Measurements from ENCODE around the gene CWC22. TPM values are rescaled to one million over a fixed set of nuclear protein-coding genes. Genes with fewer than 3 reads are reported as not detected.
"Not testable (repeated sequence)": the region's sequence is repeated elsewhere in the genome, so short reads cannot be mapped to it uniquely, and the experiment has no call there.

The CWC22 gene
- total RNA-seq, 1 donor from 2014 or later = 17.2 TPM

DNA sequence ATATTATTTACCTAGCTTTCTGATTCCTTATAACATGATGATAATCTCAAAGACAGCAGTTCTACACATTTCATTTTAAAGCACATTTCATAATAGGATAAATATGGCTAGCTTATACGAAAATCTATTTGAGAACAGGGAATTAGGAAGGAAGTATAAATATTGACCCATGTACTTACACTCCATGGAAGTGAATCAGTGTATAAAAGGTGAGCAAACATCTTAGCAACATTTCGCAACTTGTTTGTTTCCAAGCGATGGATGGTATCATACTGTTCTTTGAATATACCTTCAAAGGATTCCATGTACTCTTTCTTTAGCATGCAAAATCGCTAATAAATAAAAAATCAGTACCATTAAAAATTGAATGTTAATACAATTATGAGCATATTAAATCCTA is 53.1 kb downstream of the CWC22 start:
- DNase-seq (ENCODE audit: extremely low read depth, low read depth, low spot score) = no peak

DNA sequence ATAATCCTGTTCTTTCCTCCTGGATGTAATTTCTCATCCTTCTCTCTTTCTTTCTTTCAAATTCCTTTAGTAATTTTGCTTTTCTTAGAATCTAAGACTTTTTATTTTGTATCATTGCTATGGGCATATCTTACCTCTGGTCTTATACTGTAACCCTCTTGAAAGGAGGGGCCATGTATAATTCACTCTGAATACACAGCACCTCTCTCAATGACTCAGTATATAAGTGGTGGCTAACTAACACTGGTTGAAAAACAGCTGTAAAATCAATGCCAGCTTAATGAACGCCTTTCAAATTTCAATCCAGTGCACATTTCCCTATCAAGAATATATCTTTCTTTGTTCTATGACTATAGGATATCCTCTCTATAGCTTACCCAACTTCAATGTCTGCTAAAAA is 53.7 kb downstream of the CWC22 start:
- no peak for DNase-seq (ENCODE audit: extremely low read depth, low read depth, low spot score)

DNA sequence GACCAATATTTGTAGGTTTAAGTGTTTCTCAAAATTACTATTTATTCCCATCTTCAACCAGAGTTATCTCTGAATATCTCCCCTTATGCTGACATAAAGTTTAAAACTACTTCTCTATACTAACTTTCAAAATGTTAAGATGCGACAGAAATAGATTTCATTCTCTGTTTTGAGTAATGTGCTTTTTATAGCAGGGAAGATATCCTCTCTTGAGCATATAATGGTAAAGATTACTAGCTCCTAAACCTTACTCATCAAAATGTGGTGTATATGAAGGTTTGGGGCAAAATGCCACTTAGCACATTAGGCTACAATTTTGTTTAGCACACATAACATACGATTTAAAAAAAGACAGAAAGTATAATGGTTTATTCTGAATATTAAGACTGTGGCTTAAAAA is 54.4 kb downstream of the CWC22 start:
- no peak for DNase-seq (ENCODE audit: extremely low read depth, low read depth, low spot score)

- DNase-seq (ENCODE audit: extremely low read depth, low read depth, low spot score) = no peak
Measured at GRCh38 chr2:179951680-179952079, 55.4 kb downstream of the CWC22 start.

DNA sequence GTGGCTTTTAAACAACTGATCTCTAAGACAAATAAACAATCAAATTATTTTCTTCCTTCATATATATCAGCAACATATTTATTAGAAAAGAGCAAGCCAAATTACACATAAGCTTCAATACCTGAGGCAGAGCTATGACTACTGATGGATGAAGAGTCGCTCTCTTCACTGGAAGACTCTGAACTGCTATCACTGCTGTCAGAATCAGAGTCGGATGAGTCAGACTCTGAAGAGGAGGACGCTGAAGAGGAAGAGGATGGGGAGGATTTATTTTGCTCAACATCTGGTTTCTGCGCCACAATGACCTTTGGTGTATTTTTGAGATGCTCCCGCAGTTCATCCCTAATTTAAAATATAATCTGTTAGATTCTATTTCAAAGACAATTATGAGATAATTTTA is 56.7 kb downstream of the CWC22 start:
- DNase-seq (ENCODE audit: extremely low read depth, low read depth, low spot score) = no peak

- no peak for DNase-seq (ENCODE audit: extremely low read depth, low read depth, low spot score)
Measured at GRCh38 chr2:179949438-179949837, 57.7 kb downstream of the CWC22 start.

DNA sequence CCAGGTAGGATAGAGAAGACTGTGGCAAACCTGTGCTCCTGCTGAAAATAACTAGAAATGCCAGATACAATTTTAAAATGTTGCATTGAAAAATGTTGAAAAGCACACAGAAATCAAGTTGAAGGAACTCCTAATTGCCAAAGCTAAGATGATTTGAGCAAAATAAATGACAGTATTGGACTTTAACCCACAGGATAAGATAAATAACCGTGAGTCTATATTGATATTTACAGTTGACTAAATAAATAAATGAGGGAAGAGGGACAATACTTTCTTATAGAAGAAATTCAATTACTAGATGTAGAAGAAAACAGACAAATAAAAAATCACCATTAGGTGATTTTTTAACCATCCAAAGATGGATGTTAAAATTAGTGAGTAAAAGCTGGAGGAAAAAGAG is 59.0 kb downstream of the CWC22 start:
- no peak for DNase-seq (ENCODE audit: extremely low read depth, low read depth, low spot score)

- no peak for DNase-seq (ENCODE audit: extremely low read depth, low read depth, low spot score)
Measured at GRCh38 chr2:179946810-179947615, 60.1 kb downstream of the CWC22 start.

DNA sequence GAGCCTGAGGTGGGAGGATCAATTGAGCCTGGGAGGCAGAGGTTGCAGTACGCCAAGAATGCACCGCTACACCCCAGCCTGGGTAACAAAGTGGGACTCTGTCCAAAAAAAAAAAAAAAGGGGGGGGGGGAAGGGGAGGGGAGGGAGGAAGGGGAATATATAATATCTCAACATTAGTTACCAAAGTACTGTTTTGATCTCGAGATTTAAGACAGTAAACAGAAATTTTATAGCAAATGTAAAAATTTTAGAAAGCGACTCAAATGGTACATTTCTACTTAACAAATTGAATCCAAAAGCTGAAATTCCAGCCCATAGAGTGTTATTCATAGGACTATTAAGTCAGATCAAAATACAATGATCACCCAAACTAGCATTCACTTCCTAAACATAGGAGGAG is 60.8 kb downstream of the CWC22 start:
- no peak for DNase-seq (ENCODE audit: extremely low read depth, low read depth, low spot score)

DNA sequence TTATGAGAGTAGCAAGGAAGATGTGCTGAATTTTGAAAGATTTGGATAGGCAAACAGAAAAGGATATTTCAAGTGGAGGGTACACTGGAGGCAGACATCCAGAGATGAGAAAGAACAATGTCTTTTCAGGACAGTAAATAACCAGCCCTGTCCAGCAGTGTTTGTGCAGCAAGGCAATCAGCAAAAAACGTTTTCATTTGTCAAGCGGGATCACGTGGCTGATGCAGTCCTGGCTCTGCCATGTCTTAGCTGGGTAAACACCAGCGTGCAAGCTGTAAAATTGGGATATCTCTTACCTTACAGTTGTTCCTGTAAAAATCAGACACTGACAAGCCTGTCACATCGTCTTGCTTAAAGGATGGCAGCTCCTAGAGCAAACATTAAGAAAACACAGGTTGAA is 67.8 kb downstream of the CWC22 start:
- no peak for DNase-seq (ENCODE audit: extremely low read depth, low read depth, low spot score)

DNA sequence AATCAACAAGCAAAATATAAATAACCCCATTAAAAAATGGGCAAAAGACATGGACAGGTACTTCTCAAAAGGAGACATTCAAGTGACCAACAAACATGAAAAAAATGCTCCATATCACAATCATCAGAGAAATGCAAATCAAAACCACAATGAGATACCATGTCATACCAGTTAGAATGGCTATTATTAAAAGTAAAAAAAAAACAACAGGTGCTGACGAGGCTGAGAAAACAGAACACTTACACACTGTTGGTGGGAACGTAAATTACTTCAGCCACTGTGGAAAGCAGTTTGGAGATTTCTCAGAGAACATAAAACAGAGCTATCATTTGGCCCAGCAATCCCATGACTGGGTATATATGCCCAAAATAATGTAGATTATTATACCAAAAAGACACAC is 69.1 kb downstream of the CWC22 start:
- no peak for DNase-seq (ENCODE audit: extremely low read depth, low read depth, low spot score)

DNA sequence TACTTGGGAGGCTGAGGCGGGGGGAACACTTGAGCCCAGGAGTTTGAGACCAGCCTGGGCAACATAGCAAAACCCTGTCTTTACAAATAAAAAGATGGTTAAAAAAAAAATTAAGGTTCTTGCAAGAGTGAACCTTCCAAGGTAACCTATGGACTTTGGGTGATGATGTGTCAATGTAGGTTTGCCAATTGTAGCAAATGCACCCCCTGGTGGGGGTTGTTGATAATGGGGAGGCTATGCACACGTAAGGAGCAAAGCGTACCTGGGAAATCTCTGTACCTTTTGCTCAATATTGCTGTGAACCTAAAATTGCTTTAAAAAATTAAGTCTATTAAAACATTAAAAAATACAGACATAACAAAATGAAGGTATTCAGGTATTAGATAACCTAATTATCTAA is 70.4 kb downstream of the CWC22 start:
- no peak for DNase-seq (ENCODE audit: extremely low read depth, low read depth, low spot score)

DNA sequence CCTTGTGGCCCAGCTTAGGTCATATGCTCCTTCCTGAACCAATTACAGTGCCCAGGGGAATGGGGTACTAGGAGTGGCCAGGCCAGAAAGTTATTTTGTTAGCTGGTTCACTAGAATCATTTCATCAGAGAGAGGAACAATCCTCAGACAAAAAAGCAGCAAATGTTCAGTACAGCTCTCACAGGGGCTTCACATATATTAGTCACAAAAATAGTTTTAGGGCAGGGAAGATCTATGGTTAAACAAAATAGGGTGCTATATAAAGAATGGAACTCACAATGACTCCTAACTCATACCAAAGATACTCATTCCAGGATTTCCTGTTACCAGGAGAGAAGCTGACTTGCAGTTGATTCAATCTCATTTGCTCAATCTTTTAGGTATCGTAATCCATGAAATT is 71.0 kb downstream of the CWC22 start:
- no peak for DNase-seq (ENCODE audit: extremely low read depth, low read depth, low spot score)

GRCh38 chr2:179932786-179933185 is 74.3 kb downstream of the CWC22 start:
- no peak for DNase-seq (ENCODE audit: extremely low read depth, low read depth, low spot score)

DNA sequence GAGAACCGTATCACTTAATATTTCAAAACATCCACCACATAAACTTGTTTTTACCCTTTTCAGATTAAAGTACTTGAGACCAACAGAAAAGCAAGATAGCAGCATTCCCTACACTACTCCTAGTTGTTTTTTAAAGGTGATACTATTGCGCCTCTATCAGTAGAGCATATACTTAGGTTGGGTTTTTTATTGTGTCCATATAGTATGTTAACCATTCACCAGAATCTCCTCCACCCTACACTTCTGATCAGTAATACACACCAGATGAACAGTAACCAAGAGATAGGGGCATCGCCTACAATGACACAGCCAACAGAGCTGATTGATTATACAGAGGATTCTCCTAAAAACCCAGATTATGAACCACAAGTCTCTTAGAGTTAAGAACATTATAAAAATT is 75.6 kb downstream of the CWC22 start:
- no peak for DNase-seq (ENCODE audit: extremely low read depth, low read depth, low spot score)

DNA sequence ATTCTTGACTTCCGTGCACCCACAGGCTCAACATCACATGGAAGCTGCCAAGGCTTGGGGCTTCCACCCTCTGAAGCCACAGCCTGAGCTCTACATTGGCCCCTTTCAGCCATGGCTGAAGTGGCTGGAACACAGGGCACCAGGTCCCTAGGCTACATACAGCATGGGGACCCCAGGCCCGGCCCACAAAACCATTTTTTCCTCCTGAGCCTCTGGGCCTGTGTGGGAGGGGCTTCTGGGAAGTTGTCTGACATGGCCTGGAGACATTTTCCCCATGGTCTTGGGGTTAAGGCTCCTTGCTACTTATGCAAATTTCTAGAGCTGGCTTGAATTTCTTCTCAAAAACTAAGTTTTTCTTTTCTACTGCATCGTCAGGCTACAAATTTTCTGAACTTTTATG is 77.1 kb downstream of the CWC22 start:
- DNase-seq (ENCODE audit: extremely low read depth, low read depth, low spot score) = not testable (repeated sequence)

GRCh38 chr2:179927041-179927440 is 80.1 kb downstream of the CWC22 start:
- DNase-seq (ENCODE audit: extremely low read depth, low read depth, low spot score) = no peak

DNA sequence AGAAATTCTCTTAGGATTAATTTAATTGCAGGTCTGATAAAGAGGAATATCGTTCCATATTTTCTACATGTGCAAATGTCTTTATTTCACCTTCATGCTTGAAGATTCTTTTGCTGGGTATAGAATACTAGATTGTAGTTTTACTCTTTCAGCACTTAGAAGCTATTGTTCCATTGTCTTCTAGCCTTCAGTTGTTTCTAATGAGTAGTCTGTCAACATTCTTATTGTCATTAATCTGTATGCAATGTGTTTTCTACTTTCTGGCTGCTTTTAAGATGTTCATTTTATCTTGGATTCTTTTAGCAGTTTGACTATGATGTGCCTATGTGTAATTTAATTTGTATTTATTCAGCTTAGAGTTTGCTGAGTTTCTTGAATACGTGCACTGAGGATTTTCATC is 81.4 kb downstream of the CWC22 start:
- DNase-seq (ENCODE audit: extremely low read depth, low read depth, low spot score) = no peak

- no peak for DNase-seq (ENCODE audit: extremely low read depth, low read depth, low spot score)
Measured at GRCh38 chr2:179917272-179917671, 89.8 kb downstream of the CWC22 start.

DNA sequence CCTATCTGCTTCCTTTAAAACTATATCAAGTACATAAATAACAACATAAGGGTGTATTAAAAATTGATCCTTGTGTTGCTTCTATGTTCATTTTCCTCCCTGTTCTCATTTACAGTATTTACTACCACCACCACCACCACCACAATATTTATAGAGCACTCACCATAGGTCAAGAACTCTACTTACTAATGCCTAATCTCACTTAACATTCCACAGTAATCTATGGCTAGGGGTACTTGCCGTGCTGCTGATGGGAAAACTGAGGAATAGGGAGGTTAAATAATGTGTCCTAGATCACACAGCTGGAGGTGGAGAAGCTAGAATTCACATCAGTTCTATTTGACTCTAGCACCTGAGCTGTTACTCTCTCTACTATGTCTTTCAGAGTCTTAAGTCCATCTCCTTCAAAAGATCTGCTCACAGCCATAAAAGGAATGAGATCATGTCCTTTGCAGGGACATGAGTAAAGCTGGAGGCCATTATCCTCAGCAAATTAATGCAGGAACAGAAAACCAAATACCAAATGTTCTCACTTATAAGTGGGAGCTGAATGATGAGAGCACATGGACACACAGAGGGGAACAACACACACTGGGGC is 91.6 kb downstream of the CWC22 start:
- no peak for DNase-seq (ENCODE audit: extremely low read depth, low read depth, low spot score)

- DNase-seq (ENCODE audit: extremely low read depth, low read depth, low spot score) = no peak
Measured at GRCh38 chr2:179913809-179914208, 93.3 kb downstream of the CWC22 start.

GRCh38 chr2:179911569-179911968 is 95.5 kb downstream of the CWC22 start:
- DNase-seq (ENCODE audit: extremely low read depth, low read depth, low spot score) = no peak

DNA sequence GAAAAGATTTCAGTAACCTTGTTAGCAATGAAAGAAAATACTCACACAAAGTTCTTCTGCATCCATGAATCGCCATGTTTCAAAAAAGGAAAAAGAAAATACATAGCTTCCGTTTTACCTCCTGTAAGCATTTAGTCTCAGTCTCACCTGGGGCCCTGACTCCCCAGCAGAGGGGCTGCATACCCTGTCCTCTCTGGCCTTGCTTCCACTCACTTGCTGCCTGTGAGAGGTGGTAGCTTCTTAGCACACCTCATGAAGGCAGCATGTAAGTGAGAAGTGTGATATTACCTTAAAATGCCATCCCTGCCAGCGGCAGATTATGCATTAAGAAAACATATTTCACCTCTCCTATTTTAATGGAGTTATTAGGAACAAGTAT is 96.4 kb downstream of the CWC22 start:
- no peak for DNase-seq (ENCODE audit: extremely low read depth, low read depth, low spot score)
